Thoracic aorta (tissue), 2 donors: ENCODE measurements around the gene CTCF. TPM values are rescaled to one million over a fixed set of nuclear protein-coding genes. Genes with fewer than 3 reads are reported as not detected.

Experiments used
- ATAC-seq: fragments of 150-250 bp; one replicate; pipeline ENCODE4 v1.8.0; 2017; ENCODE audit warnings: low read depth; ENCODE audit not compliant: insufficient number of reproducible peaks, low FRiP score
- DNase-seq: peaks from one replicate; pipeline ENCODE4 v3.0.0-alpha.2; 2020; ENCODE audit warnings: low spot score
- H3K27ac ChIP-seq, 2 donors: fragments of 200-600 bp; sonication (generic); 1 replicate in 1 of 2; 2 replicates in 1 of 2; pipeline ENCODE4 v1.5.1; 2016; ENCODE audit warnings: mild to moderate bottlenecking in 2 of 2, moderate library complexity in 2 of 2
- H3K27me3 ChIP-seq: fragments of 200-600 bp; sonication (generic); replicated peaks from 2 replicates; pipeline ENCODE4 v1.6.0; 2016; ENCODE audit warnings: mild to moderate bottlenecking; ENCODE audit not compliant: insufficient read depth
- H3K36me3 ChIP-seq: fragments of 200-600 bp; sonication (generic); one replicate; pipeline ENCODE4 v1.5.1; 2016
- H3K4me1 ChIP-seq, 2 donors: fragments of 200-600 bp; sonication (generic); 1 replicate in 1 of 2; 2 replicates in 1 of 2; pipeline versions ENCODE4 v1.5.1 to v1.6.0; 2016; ENCODE audit warnings: low read depth in 2 of 2, mild to moderate bottlenecking in 1 of 2; ENCODE audit not compliant: control insufficient read depth in 1 of 2
- H3K4me3 ChIP-seq: fragments of 200-600 bp; sonication (generic); 2 replicates; pipeline ENCODE4 v1.5.1; 2016; ENCODE audit warnings: mild to moderate bottlenecking
- H3K9me3 ChIP-seq: fragments of 200-600 bp; sonication (generic); 2 replicates; pipeline ENCODE4 v1.5.1; 2016
- total RNA-seq, 2 donors: library from RNA; depleted of rRNA; stranded (reverse); fragments of >200 nt; gene quantifications; one replicate each; pipeline versions ENCODE4 v1.1.0 to v1.2.3, GENCODE V29; 2016
- TF ChIP-seq, protein P1 (sequence below): fragments of 200-600 bp; sonication (generic); IDR thresholded peaks from one replicate; pipeline ENCODE4 v1.5.1; 2019; ENCODE audit warnings: antibody characterized with exemption

CTCF gene
- total RNA-seq, 2 donors from 2014 or later, result 23.0 to 26.7 TPM

- H3K4me1 ChIP-seq, result peaks cover 19 to 31% of the 10 kb centered on the region in 2 donors
- H3K27me3 ChIP-seq, result no peaks in the 10 kb centered on the region
- no peaks in the 10 kb centered on the region for H3K9me3 ChIP-seq
- peaks cover 12% of the 10 kb centered on the region for H3K36me3 ChIP-seq
- TF ChIP-seq, protein P1, sequence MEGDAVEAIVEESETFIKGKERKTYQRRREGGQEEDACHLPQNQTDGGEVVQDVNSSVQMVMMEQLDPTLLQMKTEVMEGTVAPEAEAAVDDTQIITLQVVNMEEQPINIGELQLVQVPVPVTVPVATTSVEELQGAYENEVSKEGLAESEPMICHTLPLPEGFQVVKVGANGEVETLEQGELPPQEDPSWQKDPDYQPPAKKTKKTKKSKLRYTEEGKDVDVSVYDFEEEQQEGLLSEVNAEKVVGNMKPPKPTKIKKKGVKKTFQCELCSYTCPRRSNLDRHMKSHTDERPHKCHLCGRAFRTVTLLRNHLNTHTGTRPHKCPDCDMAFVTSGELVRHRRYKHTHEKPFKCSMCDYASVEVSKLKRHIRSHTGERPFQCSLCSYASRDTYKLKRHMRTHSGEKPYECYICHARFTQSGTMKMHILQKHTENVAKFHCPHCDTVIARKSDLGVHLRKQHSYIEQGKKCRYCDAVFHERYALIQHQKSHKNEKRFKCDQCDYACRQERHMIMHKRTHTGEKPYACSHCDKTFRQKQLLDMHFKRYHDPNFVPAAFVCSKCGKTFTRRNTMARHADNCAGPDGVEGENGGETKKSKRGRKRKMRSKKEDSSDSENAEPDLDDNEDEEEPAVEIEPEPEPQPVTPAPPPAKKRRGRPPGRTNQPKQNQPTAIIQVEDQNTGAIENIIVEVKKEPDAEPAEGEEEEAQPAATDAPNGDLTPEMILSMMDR, result no peak
- no peak for ATAC-seq
- no peak for DNase-seq
- no peak overlapping the region for H3K27ac ChIP-seq
- no peak overlapping the region for H3K4me3 ChIP-seq
Observed at GRCh38 chr16:67661886-67662652, 99.7 kb downstream of the CTCF start.

GRCh38 chr16:67662653-67663010, 100.3 kb downstream of the CTCF start:
- H3K4me3 ChIP-seq, result no peak overlapping the region
- H3K4me1 ChIP-seq, result peaks cover 25 to 37% of the 10 kb centered on the region in 2 donors
- no peak overlapping the region for H3K27ac ChIP-seq
- ATAC-seq (no peak), DNase-seq (no peak)
- TF ChIP-seq, protein P1, result no peak
- peaks cover 10% of the 10 kb centered on the region for H3K36me3 ChIP-seq
- no peaks in the 10 kb centered on the region for H3K9me3 ChIP-seq
- no peaks in the 10 kb centered on the region for H3K27me3 ChIP-seq

DNA sequence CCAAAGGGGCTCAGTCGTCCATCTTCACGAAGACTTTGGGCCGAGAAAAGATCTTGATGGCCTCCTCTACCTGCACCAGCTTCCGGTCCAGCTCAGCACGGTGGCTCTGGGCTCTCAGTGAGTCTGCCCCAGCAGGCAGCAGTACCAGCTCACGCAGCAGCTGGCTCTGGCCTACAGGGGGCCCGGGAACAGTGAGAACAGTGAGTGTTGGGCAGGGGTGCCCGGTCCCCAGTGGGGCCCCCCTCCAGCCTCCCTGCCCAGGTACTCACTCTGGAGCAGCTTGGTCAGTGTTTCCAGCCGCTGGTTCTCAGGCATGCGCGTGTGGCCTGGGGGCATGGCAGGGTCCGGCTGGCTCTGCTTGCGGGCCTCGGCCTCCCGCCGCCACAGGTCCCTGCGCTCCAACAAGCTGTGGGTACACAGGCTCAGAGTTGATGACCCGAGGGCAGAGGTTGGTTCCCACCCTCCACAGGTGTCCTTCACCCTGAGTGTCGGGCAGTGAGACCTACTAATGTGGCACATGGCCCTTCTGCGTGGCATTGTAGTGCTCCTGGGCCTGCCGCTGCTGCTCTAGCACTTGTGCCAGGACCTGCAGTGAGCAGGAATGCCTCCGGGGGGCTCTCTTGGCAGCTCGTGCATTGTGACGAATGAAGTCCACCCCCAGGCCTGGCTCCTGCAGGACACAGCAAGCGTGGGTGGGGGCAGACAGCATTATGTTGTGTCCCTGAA, 101.0 kb downstream of the CTCF start:
- Histone ChIP-seq H3K27ac (no peak overlapping the region), H3K9me3 (no peaks in the 10 kb centered on the region), H3K4me1 (peaks cover 26 to 42% of the 10 kb centered on the region in 2 donors), H3K27me3 (no peaks in the 10 kb centered on the region), H3K36me3 (peaks cover 3% of the 10 kb centered on the region), H3K4me3 (no peak overlapping the region)
- no peak for DNase-seq
- TF ChIP-seq, protein P1, result no peak
- no peak for ATAC-seq

DNA sequence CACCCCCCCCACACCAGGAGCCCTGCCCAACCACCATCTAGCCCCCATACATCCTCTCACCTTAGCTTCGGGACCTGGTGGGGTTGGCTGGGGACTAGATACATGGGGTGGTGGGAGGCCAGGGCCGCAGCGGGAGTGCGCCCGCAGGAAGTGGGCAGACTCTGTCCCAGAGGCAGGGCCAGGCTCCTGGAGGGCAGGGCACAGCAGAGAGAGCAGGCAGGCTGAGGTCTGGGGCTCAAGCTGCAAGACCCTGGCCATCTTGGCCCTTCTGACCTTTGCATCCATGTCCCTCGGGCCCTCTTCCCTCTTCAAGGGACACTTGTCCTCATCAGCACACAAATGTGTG, 101.5 kb downstream of the CTCF start:
- TF ChIP-seq, protein P1, result no peak
- no peak overlapping the region for H3K27ac ChIP-seq
- H3K9me3 ChIP-seq, result no peaks in the 10 kb centered on the region
- DNase-seq (no peak), ATAC-seq (no peak)
- no peaks in the 10 kb centered on the region for H3K27me3 ChIP-seq
- no peak overlapping the region for H3K4me3 ChIP-seq
- peaks cover 25 to 41% of the 10 kb centered on the region in 2 donors for H3K4me1 ChIP-seq
- no peaks in the 10 kb centered on the region for H3K36me3 ChIP-seq

- Histone ChIP-seq H3K27me3 (no peaks in the 10 kb centered on the region), H3K9me3 (no peaks in the 10 kb centered on the region), H3K27ac (no peak overlapping the region), H3K4me1 (peaks cover 21 to 37% of the 10 kb centered on the region in 2 donors), H3K36me3 (no peaks in the 10 kb centered on the region), H3K4me3 (no peak overlapping the region)
- no peak for DNase-seq
- ATAC-seq, result no peak
- TF ChIP-seq, protein P1, result no peak
Observed at GRCh38 chr16:67664258-67664657, 101.9 kb downstream of the CTCF start.
